Suprapubic skin (tissue), 4 donors: ENCODE data around the gene SYTL1. TPM values are rescaled to one million over a fixed set of nuclear protein-coding genes. Genes with fewer than 3 reads are reported as not detected.

Source experiments
- DNase-seq, 2 donors: peaks; one replicate each; pipeline ENCODE4 v3.0.0-alpha.2; 2019; ENCODE audit warnings: low spot score in 2 of 2
- H3K27ac ChIP-seq: fragments of 200-600 bp; sonication (generic); one replicate; pipeline ENCODE4 v1.5.1; 2019
- H3K27me3 ChIP-seq: fragments of 200-600 bp; sonication (generic); one replicate; pipeline ENCODE4 v1.5.1; 2019
- H3K36me3 ChIP-seq: fragments of 200-600 bp; sonication (generic); one replicate; pipeline ENCODE4 v1.5.1; 2019
- H3K4me1 ChIP-seq: fragments of 200-600 bp; sonication (generic); one replicate; pipeline ENCODE4 v1.5.1; 2019
- H3K4me3 ChIP-seq: fragments of 200-600 bp; sonication (generic); one replicate; pipeline ENCODE4 v1.5.1; 2019; ENCODE audit warnings: mild to moderate bottlenecking
- H3K9me3 ChIP-seq: fragments of 200-600 bp; sonication (generic); one replicate; pipeline ENCODE4 v1.5.1; 2019
- EP300 ChIP-seq: sonication (generic); formaldehyde crosslinking; IDR thresholded peaks from one replicate; pipeline ENCODE4 v1.6.1; 2017; ENCODE audit warnings: antibody characterized with exemption
- POLR2A ChIP-seq, 2 donors: fragments of 450-650 bp; IDR thresholded peaks; one replicate each; pipeline ENCODE4 v1.6.1; 2017; ENCODE audit warnings: antibody characterized with exemption in 2 of 2, mild to moderate bottlenecking in 2 of 2, moderate library complexity in 2 of 2
- POLR2AphosphoS5 ChIP-seq, 3 donors: sonication (generic); formaldehyde crosslinking; IDR thresholded peaks; one replicate each; pipeline ENCODE4 v1.6.1; 2017; ENCODE audit warnings: antibody characterized with exemption in 3 of 3
- WGBS: methylation state at CpG from one replicate; pipeline ENCODE4 v1.1.5; 2018; 5-methylcytosine and 5-hydroxymethylcytosine counted together
- total RNA-seq, 4 donors: library from RNA; depleted of rRNA; stranded (reverse); fragments of >200 nt; gene quantifications; one replicate each; pipeline ENCODE4 v1.1.0, GENCODE V29; 2016
- TF ChIP-seq, protein P1 (sequence below), 2 donors: fragments of 200-600 bp in 1 of 2; fragments of 450-650 bp in 1 of 2; sonication (generic) in 1 of 2; IDR thresholded peaks; one replicate each; pipeline ENCODE4 v1.5.1; 2016 to 2019; ENCODE audit warnings: antibody characterized with exemption in 2 of 2, mild to moderate bottlenecking in 1 of 2, moderate library complexity in 1 of 2

The SYTL1 gene
- total RNA-seq, 4 donors from 2014 or later = 142 to 176 (median 168) TPM

DNA sequence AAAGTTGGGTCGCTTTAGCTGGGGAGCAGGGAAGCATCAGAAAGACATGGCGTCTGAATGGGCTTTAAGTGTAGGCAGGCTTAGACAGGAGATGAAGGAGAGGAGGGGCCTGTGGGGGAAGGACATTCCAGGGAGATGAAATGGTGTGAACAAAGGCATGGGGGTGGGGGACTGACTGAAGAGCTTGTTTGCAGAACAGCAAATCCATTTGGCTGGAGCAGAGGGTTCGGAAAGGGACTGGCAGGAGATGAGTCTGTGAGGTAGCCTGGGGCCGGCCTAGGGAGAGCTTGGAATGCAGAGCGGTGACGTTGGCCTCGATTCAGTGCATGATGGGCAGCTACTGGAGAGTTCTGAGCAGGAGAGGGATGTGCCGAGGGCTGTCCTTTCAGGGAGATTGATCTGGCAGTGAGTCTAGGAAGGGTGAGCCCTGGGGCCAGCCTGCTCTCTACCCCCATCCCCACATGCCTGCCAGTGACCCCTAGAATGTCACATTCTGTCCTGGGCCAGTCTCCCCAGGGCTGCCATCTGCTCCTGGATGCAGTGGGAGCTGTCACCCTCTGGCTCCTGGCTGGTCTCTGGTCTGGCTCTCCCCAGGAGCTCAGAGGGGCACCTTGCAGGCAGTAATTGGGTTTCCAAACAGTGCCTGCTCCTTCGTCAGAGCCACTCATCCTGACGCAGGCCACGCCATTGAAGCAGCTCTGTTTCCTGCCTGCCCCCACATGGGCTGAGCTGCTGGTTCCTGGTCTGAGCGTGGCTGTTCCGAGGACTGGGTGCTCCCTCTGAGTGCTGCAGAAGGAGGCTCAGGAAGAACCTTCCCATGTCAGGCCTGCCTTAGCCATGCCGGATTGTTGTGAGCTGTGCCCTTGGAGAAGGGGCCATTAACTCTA, 42.2 kb upstream of the SYTL1 start:
- peak in 1 of 2 donors; percentile 74 for DNase-seq
- Histone ChIP-seq H3K9me3 (no peaks in the 10 kb centered on the region), H3K36me3 (peaks cover 78% of the 10 kb centered on the region), H3K4me1 (peaks cover 32% of the 10 kb centered on the region), H3K27me3 (no peaks in the 10 kb centered on the region), H3K4me3 (no peak overlapping the region), H3K27ac (peak overlapping the region; percentile 76)
- TF ChIP-seq EP300 (no peak), POLR2AphosphoS5 (IDR thresholded peaks at IDR 0.05) (no peak), POLR2A (IDR thresholded peaks at IDR 0.05) (no peak)
- TF ChIP-seq, protein P1, sequence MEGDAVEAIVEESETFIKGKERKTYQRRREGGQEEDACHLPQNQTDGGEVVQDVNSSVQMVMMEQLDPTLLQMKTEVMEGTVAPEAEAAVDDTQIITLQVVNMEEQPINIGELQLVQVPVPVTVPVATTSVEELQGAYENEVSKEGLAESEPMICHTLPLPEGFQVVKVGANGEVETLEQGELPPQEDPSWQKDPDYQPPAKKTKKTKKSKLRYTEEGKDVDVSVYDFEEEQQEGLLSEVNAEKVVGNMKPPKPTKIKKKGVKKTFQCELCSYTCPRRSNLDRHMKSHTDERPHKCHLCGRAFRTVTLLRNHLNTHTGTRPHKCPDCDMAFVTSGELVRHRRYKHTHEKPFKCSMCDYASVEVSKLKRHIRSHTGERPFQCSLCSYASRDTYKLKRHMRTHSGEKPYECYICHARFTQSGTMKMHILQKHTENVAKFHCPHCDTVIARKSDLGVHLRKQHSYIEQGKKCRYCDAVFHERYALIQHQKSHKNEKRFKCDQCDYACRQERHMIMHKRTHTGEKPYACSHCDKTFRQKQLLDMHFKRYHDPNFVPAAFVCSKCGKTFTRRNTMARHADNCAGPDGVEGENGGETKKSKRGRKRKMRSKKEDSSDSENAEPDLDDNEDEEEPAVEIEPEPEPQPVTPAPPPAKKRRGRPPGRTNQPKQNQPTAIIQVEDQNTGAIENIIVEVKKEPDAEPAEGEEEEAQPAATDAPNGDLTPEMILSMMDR (IDR thresholded peaks at IDR 0.05) = no peak
- 55% methylated on average over 10 of the region's 14 CpGs for WGBS

DNA sequence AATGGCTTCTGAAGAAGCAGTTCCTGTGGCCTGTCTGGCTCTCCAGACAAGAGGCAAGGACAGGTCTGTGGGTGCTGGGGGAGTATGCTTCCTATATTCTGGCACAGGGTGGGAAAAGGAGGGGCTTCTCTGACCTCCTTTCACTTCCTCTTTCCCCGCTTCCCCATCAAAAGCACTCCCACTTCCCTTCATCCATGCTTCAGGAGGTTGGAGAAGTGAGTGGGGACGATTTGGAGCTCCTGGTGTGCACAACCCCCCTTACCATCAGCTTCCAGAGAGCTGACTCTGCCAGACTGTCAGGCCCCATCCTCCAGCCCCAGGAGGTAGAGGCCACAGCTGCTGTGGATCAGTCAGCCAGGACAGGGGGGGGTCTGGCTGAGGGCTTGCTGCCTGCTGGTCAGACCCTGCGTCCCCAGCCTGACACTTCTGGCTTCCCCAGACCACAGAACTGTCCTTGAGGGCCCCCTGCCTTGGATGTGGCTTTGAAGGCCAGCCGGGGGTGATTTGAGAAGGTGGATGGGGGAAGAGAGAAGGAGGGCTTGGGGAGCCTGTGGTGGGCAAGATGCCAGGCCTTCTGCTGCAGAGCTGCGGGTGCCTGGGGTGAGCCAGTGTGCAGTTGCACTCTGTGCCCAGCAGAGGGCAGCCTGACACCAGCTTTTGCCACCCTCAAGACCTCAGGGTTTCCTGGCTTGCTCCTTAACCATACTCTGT, 41.3 kb upstream of the SYTL1 start:
- H3K27ac ChIP-seq = peak overlapping the region; percentile 27
- WGBS = 39% methylated on average over 5 of the region's 5 CpGs
- peak; percentile 86 to 87 for DNase-seq
- H3K27me3 ChIP-seq = no peaks in the 10 kb centered on the region
- H3K9me3 ChIP-seq = no peaks in the 10 kb centered on the region
- peaks cover 32% of the 10 kb centered on the region for H3K4me1 ChIP-seq
- H3K36me3 ChIP-seq = peaks cover 78% of the 10 kb centered on the region
- H3K4me3 ChIP-seq = no peak overlapping the region
- TF ChIP-seq, protein P1 (IDR thresholded peaks at IDR 0.05) = peak; percentile 97 to 99
- TF ChIP-seq EP300 = no peak
- TF ChIP-seq POLR2A (IDR thresholded peaks at IDR 0.05) = no peak
- no peak for TF ChIP-seq POLR2AphosphoS5 (IDR thresholded peaks at IDR 0.05)

DNA sequence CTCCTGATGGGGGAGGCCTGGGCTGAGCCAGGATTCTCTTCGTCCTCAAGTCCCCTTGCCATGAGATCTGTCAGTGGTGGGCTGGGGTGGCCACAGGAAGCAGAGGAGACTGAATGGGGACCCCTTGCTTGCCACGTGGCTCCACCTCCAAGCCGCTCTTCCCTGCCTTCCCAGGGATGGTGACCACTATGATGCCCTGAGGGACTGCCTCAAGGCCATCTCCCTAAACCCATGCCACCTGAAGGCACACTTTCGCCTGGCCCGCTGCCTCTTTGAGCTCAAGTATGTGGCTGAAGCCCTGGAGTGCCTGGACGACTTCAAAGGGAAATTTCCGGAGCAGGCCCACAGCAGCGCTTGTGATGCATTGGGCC, 40.8 kb upstream of the SYTL1 start:
- no peak overlapping the region for H3K27ac ChIP-seq
- H3K4me3 ChIP-seq = no peak overlapping the region
- H3K4me1 ChIP-seq = peaks cover 32% of the 10 kb centered on the region
- H3K27me3 ChIP-seq = no peaks in the 10 kb centered on the region
- peak in 1 of 2 donors; percentile 67 for DNase-seq
- H3K9me3 ChIP-seq = no peaks in the 10 kb centered on the region
- H3K36me3 ChIP-seq = peaks cover 76% of the 10 kb centered on the region
- WGBS = 82% methylated on average over 6 of the region's 8 CpGs
- TF ChIP-seq POLR2A (IDR thresholded peaks at IDR 0.05) (no peak), POLR2AphosphoS5 (IDR thresholded peaks at IDR 0.05) (no peak), EP300 (no peak)
- TF ChIP-seq, protein P1 (IDR thresholded peaks at IDR 0.05) = no peak

DNA sequence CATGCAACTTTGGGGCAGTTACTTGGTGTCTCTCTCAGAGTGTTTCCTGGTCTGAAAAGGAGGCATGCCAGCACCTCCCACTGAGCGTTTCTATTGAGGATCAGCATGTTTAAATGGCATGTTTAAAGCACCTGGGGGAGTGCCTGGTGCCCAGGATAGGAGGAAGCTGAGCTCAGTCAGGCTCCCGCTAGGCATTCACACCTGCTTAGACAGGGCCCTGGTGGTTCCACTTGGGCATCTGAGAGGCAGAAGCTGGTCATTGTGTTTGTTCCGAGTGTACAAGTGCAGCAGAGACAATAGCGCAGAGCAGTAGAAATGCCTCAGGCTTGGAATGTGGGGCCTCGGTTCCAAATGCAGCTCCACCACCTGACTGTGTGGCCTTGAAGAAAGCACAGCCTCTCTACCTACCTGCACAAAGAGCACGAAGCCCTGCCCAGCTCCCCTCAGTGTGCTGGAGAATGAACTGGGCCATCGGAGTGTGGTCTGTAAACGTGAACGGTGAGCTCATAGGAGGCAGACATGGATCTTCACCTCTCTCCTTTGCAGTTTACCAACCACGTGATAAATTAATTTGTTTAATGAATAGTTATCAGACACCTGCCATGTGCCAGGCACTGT, 40.1 kb upstream of the SYTL1 start:
- Histone ChIP-seq H3K4me1 (peaks cover 32% of the 10 kb centered on the region), H3K27ac (no peak overlapping the region), H3K36me3 (peaks cover 79% of the 10 kb centered on the region), H3K9me3 (no peaks in the 10 kb centered on the region), H3K4me3 (no peak overlapping the region), H3K27me3 (no peaks in the 10 kb centered on the region)
- 80% methylated on average over 10 of the region's 10 CpGs for WGBS
- no peak for TF ChIP-seq POLR2A (IDR thresholded peaks at IDR 0.05)
- no peak for TF ChIP-seq POLR2AphosphoS5 (IDR thresholded peaks at IDR 0.05)
- TF ChIP-seq, protein P1 (IDR thresholded peaks at IDR 0.05) = no peak
- no peak for TF ChIP-seq EP300
- no peak for DNase-seq
